Eye (tissue), 1 donor: Measurements from ENCODE around the gene PARP6.

ENCODE experiments used
- DNase-seq: peaks from one replicate; pipeline ENCODE4 v3.0.0-alpha.2; 2015

The PARP6 gene

DNA sequence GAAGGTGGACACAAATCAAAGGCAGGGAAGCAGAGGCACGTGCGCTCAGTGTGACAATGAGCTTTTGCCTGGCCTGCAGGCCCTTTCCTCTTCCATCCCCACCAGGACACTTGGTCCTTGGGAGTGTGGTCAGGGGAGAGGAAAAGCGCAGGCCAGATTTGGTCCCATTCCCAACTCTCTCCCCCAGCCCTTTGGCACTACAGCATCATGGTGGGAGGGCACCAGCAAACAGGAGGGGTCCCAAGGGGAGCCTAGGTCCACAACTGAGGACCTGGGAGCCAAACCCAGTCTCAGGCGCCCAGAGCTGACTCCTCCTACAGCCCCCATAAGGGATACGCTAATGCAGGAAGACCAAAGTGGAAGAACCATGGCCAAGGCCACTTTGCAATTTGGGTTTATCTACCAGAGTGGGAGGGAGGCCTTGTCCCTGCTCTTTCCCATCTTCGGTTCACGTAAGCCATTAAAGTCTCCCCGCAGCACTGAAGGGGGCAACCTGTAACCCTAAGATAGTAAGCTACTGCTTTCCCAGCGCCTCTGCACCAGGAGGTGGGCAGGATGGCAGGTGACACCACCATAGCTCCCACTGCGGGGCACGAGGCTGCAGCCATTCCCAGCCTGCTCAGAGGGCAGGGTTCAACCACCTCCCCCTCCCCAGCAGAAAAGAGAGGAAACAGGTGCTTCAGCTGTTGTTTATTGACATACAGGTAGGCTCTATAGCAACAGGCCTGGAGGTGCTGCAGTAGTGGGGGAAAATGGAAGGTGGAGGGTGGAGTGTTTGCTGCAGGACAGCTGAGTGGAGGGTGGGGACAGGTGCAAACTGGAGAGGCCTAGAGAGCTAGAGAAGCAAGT lies 73.8 kb downstream of the PARP6 start:
- no peak for DNase-seq

DNA sequence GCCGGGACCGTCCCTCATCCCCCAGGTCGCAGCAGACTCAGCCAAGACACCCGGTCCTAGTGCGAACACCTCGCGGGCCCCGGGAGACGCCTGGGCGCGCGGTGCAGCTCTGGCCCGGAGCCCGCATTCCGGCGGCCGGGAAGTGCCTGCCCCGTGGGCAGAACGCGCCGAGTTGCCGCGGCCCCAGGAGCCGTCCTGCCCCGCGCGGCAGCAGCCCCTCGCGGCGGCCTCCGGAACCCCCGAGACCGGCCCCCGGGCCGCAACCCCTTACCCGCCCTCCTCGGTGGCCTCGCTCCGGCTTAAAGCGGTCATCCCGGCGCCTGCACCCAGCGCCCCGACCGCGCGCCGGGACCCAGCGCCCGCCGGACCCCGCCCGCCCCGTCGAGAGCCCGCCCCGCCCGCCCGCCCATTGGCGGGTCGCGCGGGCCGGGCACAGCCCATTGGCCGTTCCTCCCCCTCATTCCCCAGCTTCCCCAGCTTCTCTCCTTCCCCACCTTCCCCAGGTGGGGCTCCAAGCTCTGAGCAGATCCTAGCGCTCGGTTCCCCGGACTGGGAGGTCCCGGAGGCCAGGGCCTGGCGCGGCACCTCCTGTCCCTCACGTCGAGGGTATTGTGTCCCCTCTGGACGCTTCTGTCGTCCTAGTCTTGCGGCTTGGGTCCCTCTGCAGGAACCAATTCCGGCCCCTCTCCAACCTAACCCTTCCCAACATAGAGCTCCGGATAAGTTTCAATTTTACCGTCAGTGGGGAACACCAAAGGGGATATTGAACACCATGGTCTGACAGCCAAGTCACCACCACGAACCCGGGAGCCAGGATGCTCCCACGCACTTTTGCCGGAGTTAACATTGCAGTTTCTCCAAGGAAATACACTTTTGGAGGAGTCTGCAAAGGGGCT lies 74.6 kb downstream of the PARP6 start, which contains the start of gene GRAMD2A:
Gene GRAMD2A, minus strand, starts transcription at position 328 of the 896 bp plus-strand sequence.
- peak; percentile 51 for DNase-seq

DNA sequence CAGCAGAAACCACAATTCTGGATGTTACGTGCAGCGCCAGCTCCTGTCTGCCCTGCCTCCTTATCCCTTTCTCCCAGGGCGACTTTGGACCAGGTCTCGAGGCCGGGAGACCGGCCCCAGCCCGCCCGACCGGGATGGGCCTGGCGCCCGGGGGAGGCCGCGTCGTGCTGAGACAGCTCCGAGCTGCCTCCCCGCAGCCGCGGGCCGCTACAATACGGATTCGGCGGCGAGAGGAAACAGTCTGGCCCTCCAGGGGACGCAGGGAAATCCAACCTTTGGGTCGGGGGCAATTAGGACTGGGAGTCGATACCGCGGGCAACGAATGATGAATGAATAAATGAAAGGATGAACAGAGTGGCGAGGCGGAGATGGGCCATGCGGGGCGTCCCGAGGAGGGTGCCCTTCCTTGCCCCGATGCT lies 75.3 kb downstream of the PARP6 start:
- peak; percentile 48 for DNase-seq

DNA sequence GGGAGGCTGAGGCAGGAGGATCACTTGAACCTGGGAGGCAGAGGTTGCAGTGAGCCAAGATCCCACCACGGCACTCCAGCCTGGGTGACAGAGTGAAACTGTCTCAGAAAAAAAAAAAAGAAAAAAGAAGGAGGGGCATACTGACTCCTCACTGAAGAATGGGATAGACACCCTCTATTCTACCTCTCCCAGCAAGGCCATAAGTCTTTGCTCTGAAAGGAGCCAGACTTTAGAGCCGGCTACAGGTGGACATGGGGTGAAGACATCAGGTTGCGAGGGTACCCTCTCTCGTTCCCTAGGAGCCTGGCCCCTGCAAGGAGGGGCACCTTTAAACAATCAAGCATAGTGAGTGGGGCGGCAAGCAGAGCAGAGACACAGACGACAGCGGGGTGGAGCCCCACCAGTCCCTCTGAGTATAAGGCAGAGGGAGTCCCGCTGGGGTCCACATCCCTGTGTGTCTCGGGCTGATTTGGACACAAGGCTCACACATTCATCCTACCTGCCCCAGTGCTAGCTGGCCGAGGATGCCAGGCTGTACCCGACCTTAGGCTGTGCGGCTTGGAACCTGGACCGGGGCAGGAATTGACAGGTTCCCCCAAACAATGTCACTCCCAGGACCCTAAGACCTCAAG lies 75.8 kb downstream of the PARP6 start:
- DNase-seq = no peak

DNA sequence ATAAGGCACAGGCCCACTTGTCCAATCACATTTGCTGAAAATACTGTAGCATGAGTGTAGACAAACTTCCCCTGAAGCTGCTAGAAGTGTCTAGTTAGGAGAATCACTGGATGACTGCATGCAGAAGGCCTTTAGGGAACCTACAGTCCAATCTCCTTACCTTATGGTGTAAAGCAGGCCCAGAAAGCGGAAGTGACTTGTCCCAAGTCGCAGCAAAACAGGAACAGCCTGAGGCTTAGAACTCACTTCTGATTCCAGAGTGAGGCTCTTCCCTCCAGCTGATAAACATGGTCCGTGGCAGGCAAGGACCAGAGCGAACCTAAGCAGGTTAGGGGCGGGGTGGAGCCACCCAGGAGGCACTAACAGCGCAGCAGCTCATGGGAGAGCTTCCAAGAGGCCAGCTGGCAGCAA lies 77.2 kb downstream of the PARP6 start:
- no peak for DNase-seq

DNA sequence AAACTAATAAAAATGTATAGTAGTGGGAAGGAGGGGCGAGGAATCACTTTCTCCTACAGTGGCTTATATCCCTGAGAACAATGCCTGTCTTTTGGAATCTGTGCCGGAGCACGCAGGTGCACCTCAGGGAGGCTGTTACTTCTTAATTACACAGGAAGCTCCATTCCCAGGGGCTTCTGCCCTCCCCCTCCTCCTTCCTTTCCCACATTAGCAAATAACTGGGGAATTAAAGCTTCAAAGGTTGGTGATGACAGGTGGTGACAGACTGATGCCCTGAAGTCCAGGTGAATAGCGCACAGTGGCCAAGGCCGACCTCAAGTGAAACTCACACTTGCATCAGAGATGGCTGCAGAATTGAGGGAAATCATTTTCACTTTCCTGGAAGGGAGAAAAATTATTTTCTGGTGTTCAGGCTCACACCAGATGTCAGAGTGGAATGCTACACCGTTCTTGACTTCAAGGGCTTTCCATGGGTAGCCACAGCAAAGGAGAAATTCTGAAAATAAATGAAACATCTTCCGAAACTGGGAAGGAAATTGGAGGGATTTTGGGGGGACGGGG lies 78.4 kb downstream of the PARP6 start:
- DNase-seq = no peak

DNA sequence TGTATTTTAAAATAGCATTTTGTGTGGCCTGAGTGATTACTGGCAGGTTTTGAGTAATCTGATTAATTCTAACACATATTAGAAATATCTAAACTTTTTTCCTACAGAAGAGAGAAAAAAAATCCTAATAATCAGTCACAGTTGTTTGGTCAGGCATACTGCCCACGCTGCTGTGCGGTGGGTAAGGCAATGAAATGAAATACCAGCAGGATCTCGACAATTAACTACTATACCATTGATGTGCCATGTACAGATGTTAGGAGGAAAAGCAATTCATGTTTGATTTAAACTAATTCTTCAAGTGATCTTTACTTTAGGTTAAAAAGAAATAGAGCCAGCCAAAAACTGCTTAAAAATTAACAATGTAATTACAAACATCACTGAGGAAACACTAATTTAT lies 79.9 kb downstream of the PARP6 start:
- DNase-seq = no peak
